NOMO-1 treated with dmso at 0.1 percent for 144 hours (cell line): Measurements from ENCODE around the gene TDRD7.
"Not testable (repeated sequence)": the region's sequence is repeated elsewhere in the genome, so short reads cannot be mapped to it uniquely, and the experiment has no call there.

Source experiments
- DNase-seq: peaks from one replicate; lab custom pipeline; 2025; ENCODE audit not compliant: unreplicated experiment; lab: John Stamatoyannopoulos, UW

The TDRD7 gene

GRCh38 chr9:97473717-97474116 lies 61.8 kb downstream of the TDRD7 start:
- DNase-seq = no peak

- no peak for DNase-seq
Measured at GRCh38 chr9:97474372-97474925, 62.6 kb downstream of the TDRD7 start.

- DNase-seq = no peak
Measured at GRCh38 chr9:97475059-97475458, 63.2 kb downstream of the TDRD7 start.

GRCh38 chr9:97478301-97478981 lies 66.5 kb downstream of the TDRD7 start:
- no peak for DNase-seq

- no peak for DNase-seq
Measured at GRCh38 chr9:97479496-97480159, 67.7 kb downstream of the TDRD7 start.

GRCh38 chr9:97480174-97480573 lies 68.3 kb downstream of the TDRD7 start:
- DNase-seq = no peak

- no peak for DNase-seq
Measured at GRCh38 chr9:97480749-97481148, 68.9 kb downstream of the TDRD7 start.

- DNase-seq = no peak
Measured at GRCh38 chr9:97484134-97484533, 72.2 kb downstream of the TDRD7 start.

GRCh38 chr9:97487107-97487506 lies 75.2 kb downstream of the TDRD7 start:
- no peak for DNase-seq

- DNase-seq = no peak
Measured at GRCh38 chr9:97487861-97488260, 76.0 kb downstream of the TDRD7 start.

- no peak for DNase-seq
Measured at GRCh38 chr9:97491216-97491999, 79.5 kb downstream of the TDRD7 start.

GRCh38 chr9:97497558-97498375 lies 85.9 kb downstream of the TDRD7 start:
- DNase-seq = not testable (repeated sequence)

- not testable (repeated sequence) for DNase-seq
Measured at GRCh38 chr9:97498846-97499245, 87.0 kb downstream of the TDRD7 start.

GRCh38 chr9:97500263-97500662 lies 88.4 kb downstream of the TDRD7 start:
- DNase-seq = no peak

- DNase-seq = no peak
Measured at GRCh38 chr9:97500765-97501176, 88.9 kb downstream of the TDRD7 start.

- DNase-seq = peak; percentile 45
Measured at GRCh38 chr9:97501177-97501971, 89.5 kb downstream of the TDRD7 start, which contains the start of gene TMOD1. Gene TMOD1 (plus strand): TSS chr9:97501666. CDS start chr9:97524189, 22,523 bp downstream.

- DNase-seq = no peak
Measured at GRCh38 chr9:97501972-97502221, 90.0 kb downstream of the TDRD7 start.

- DNase-seq = no peak
Measured at GRCh38 chr9:97502222-97502983, 90.5 kb downstream of the TDRD7 start.
